Right lobe of liver (tissue), 4 donors: ENCODE results near the gene ESM1.

Experiments
- POLR2A ChIP-seq: fragments of 450-650 bp; IDR thresholded peaks from one replicate; pipeline ENCODE4 v1.6.1; 2017; ENCODE audit warnings: antibody characterized with exemption, mild to moderate bottlenecking
- TF ChIP-seq, protein P1 (sequence below), 4 donors: fragments of 200-600 bp in 3 of 4; fragments of 450-650 bp in 1 of 4; IDR thresholded peaks; one replicate each; pipeline versions ENCODE4 v1.5.1 to v1.8.0; 2016 to 2022; ENCODE audit warnings: antibody characterized with exemption in 4 of 4, mild to moderate bottlenecking in 2 of 4
- donor health status: DM: no; HTN: no; CAD: no.
- donor health status: DM: no; HTN: no; CAD: no.
- donor health status: DM: no; HTN: yes; CAD: no.

DNA sequence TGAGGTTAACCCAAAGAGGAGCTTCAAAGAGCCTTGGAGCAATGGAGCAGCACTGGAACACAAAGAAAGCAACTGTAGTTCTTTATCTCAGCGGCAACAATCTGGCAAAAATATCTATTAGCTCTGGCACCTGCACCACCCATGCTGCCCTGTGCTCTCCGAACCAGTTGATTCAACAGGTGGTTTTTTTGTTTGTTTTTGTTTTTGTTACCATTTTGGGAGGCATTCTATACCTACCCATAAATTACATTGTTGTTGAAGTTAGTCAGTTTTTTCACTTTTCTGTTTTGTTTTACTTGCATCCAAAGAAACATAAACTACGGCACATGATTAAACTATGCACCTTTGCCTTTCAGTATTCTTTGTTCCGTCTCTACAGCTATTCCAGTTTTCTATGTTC, 16.2 kb downstream of the ESM1 start:
- TF ChIP-seq POLR2A: no peak
- TF ChIP-seq, protein P1, sequence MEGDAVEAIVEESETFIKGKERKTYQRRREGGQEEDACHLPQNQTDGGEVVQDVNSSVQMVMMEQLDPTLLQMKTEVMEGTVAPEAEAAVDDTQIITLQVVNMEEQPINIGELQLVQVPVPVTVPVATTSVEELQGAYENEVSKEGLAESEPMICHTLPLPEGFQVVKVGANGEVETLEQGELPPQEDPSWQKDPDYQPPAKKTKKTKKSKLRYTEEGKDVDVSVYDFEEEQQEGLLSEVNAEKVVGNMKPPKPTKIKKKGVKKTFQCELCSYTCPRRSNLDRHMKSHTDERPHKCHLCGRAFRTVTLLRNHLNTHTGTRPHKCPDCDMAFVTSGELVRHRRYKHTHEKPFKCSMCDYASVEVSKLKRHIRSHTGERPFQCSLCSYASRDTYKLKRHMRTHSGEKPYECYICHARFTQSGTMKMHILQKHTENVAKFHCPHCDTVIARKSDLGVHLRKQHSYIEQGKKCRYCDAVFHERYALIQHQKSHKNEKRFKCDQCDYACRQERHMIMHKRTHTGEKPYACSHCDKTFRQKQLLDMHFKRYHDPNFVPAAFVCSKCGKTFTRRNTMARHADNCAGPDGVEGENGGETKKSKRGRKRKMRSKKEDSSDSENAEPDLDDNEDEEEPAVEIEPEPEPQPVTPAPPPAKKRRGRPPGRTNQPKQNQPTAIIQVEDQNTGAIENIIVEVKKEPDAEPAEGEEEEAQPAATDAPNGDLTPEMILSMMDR (IDR thresholded peaks at IDR 0.05): no peak
